OCI-LY7 (cell line): ENCODE measurements around the gene CPXM1.

ENCODE experiments used
- EZH2phosphoT487 ChIP-seq: fragments of 200-600 bp; sonication (generic); IDR thresholded peaks from 2 replicates; pipeline ENCODE4 v1.6.1; 2018; ENCODE audit warnings: low read depth, borderline replicate concordance, mild to moderate bottlenecking, mixed run types, antibody characterized with exemption, low read length, moderate library complexity, mixed read lengths
- TF ChIP-seq, protein P1 (sequence below): fragments of 200-600 bp; sonication (generic); conservative IDR thresholded peaks from 2 replicates; pipeline ENCODE4 v1.5.1; 2014; ENCODE audit warnings: mild to moderate bottlenecking, antibody characterized with exemption, low read length, moderate library complexity, mixed read lengths

DNA sequence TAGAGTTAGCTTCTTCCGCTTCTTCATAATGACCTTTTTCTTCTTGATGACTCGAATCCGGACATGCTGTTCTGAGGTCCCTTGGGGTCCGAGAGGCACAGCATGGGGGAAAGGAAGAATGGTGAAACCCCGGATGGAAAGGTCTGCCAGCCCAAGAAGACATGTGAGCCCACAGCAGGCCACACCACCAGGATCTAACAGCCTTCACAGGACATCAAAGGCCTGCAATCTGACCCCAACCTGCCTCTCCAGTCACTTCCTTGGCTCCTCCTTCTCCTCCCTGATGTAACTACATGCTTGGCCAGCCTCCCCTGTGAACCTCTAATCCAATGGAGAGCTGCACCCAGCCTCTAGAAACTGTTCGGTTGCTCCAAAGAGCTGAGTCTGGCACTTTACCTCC is 1.6 kb downstream of the CPXM1 start:
- TF ChIP-seq, protein P1, sequence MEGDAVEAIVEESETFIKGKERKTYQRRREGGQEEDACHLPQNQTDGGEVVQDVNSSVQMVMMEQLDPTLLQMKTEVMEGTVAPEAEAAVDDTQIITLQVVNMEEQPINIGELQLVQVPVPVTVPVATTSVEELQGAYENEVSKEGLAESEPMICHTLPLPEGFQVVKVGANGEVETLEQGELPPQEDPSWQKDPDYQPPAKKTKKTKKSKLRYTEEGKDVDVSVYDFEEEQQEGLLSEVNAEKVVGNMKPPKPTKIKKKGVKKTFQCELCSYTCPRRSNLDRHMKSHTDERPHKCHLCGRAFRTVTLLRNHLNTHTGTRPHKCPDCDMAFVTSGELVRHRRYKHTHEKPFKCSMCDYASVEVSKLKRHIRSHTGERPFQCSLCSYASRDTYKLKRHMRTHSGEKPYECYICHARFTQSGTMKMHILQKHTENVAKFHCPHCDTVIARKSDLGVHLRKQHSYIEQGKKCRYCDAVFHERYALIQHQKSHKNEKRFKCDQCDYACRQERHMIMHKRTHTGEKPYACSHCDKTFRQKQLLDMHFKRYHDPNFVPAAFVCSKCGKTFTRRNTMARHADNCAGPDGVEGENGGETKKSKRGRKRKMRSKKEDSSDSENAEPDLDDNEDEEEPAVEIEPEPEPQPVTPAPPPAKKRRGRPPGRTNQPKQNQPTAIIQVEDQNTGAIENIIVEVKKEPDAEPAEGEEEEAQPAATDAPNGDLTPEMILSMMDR = no peak
- TF ChIP-seq EZH2phosphoT487 = no peak
